Fibroblast of lung (primary cell): Measurements from ENCODE around the gene LRRC42.

Source experiments
- EZH2 ChIP-seq: IDR thresholded peaks from 2 replicates; pipeline ENCODE4 v1.5.1; 2012; ENCODE audit warnings: low read length, control low read depth, mild to moderate bottlenecking; ENCODE audit errors: missing control alignments
- TF ChIP-seq, protein P1 (sequence below), 2 donors: IDR thresholded peaks in 1 of 2; conservative IDR thresholded peaks in 1 of 2; 1 replicate in 1 of 2; 2 replicates in 1 of 2; pipeline ENCODE4 v1.5.1; 2011 to 2012; ENCODE audit warnings: low read length in 2 of 2, control low read depth in 1 of 2, inconsistent platforms in 1 of 2, low read depth in 1 of 2, mild to moderate bottlenecking in 1 of 2

DNA sequence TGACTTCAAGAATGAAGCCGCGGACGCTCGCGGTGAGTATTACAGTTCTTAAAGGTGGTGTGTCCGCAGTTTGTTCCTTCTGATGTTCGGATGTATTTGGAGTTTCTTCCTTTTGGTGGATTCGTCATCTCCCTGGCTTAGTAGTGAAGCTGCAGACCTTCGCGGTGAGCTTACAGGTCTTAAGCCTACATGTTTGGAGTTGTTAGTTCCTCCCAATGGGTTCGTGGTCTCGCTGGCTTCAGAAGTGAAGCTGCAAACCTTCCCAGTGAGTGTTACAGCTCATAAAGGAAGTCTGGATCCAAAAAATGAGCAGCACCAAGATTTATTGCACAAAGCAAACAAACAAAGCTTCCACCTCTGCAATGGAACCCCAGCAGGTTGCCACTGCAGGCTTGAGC is 57.1 kb downstream of the LRRC42 start:
- TF ChIP-seq, protein P1, sequence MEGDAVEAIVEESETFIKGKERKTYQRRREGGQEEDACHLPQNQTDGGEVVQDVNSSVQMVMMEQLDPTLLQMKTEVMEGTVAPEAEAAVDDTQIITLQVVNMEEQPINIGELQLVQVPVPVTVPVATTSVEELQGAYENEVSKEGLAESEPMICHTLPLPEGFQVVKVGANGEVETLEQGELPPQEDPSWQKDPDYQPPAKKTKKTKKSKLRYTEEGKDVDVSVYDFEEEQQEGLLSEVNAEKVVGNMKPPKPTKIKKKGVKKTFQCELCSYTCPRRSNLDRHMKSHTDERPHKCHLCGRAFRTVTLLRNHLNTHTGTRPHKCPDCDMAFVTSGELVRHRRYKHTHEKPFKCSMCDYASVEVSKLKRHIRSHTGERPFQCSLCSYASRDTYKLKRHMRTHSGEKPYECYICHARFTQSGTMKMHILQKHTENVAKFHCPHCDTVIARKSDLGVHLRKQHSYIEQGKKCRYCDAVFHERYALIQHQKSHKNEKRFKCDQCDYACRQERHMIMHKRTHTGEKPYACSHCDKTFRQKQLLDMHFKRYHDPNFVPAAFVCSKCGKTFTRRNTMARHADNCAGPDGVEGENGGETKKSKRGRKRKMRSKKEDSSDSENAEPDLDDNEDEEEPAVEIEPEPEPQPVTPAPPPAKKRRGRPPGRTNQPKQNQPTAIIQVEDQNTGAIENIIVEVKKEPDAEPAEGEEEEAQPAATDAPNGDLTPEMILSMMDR (conservative IDR thresholded peaks at IDR 0.05 in 1 of 2, IDR thresholded peaks at IDR 0.05 in 1 of 2; ENCODE audit: low read depth in 1 of 2, low read length in 2 of 2) = no peak
- TF ChIP-seq EZH2 = no peak
